Suppressor macrophage treated with lipopolysaccharide for 4 hours (primary cell): Measurements from ENCODE around the gene TNFRSF18.

Experiments used
- DNase-seq: peaks from one replicate; pipeline ENCODE4 v3.0.0-alpha.2; 2020

Gene TNFRSF18

DNA sequence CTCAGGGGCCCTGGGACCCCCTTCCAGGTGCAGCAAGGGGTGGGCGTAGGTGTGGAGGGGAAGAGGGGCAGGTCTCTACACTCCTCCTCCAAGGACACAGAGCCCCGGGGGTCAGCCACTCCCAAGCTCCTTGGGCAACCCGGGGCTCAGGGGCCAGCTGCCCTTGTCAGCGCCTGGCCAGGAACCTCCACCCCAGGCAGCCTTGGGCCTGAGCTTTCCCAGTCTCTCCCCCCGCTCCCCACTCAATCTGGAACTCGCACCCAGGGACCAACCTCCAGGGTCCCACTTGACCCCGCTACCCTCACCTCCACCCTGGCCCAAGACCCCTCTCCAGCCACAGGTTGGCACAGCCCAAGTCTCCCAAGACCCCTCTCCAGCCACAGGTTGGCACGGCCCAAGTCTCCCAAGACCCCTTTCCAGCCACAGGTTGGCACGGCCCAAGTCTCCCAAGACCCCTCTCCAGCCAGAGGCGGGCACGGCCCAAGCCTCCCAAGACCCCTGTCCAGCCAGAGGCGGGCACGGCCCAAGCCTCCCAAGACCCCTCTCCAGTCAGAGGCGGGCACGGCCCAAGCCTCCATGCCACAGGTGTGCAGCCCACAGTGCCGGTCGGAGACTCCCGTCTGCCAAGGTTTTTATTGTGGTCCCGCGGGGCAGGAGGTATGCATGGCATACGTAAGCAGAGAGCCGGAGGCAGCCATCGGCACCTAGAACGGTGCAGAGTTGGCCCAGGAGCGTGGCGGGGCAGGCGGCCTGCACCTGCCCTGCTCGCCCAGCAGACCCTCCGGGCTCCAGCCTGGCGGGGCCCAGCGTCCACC, 4.5 kb upstream of the TNFRSF18 start:
- DNase-seq: no peak

DNA sequence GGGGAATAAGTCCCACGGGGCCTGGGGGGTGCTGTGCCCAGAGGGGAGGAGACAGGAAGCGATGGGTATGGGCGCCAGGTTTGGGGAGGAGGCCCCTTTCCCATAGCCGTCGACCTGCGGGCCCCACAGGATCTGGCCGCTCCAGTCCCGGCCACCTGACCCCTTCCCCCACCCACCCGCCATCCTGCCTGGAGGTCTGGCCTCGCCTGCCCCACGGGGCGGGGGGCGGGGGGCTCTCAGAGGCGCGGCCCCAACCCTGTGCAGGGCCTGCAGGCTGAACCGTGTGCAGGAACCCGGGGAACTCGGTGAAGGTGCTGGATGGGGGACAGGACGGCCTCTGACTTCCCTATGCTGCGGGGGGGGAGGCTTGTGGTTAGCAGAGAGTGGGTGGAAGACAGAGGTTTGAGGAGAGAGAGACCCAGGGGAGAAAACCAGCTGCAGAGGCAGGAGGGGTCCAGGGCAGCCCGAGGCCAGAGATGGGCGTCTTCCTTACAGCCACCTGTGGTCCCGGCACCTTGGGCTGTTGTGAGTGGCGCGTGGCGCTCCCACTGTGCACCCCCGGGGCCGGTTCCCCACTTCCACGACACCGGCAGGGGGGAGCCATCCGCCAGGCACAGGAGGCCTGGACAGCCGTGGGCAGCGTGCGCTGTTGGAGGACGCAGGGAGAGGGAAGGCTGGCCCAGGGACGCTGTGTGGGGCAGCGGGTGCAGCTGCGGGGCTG, 2.5 kb upstream of the TNFRSF18 start:
- DNase-seq: no peak

DNA sequence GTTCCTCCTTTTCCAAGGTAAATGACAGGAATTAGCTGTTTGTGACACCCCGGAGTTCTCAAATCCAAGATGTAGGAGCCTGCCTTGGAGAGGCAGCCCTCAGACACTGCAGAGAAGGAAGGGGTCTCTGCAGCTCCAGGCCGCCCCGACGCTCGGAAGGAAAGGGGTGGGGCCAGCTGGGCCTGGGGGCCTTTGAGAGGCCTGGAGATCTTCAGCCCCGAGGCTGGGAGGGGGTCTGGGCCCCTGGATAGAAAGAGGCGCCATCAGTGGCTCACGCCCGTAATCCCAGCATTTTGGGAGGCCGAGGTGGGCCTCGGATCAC, 1.1 kb upstream of the TNFRSF18 start:
- DNase-seq: no peak

DNA sequence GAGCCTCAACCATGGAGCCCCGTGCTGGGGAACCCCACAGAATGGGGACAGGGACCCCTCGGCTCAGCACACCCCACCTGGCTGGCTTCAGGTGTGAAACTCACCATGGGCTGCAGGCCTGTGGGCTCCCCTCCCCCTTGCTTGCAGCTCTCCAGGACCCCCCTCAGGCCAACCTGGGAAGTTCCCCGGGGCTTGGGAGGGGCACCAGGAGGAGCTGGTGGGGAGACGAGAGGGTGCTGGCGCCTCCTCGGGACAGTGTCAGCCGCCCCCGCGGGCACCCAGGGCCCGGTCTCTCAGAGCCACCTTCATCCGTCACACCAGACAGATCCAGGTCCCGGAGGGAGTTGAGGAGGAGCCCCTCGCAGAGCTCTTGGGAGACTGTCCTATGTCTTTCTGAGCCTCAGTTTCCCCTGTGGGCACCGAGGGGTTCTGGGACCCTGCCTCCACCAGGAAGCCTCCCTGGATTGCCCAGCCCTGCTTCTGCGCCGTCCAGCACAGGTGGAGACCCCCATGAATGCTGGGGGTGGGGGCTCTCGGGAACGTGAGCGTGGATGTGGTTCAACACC, 657 bp upstream of the TNFRSF18 start:
- no peak for DNase-seq

DNA sequence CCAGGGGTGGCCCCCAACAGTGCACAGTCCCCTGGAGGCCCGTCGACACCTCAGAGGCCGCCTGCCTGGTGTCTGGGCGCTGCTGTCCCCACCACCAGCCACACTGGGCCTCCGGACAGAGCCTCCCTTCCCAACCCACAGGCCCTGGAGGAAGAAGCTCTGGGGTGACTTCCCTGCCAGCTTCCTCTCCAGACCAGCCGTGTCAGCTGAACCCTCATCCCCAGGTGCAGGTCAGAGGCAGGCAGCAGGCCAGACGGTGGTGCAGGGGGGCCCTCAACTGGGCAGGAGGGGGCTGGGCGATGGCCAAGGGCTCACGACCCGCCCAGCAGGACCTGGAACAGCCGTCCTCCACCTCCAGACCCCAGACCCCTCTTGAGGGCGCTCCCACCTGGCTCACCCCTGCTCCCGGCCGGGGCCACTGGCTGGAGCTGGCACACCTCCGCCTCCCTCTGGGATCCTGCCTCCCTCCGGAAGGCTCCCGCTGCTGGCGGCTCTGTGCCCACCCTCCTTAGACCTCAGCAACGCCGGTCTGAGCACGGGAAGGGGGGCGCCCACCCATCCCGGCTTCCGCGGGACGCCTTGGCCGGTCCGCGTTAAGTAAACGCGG, 520 bp downstream of the TNFRSF18 start:
- DNase-seq: no peak

DNA sequence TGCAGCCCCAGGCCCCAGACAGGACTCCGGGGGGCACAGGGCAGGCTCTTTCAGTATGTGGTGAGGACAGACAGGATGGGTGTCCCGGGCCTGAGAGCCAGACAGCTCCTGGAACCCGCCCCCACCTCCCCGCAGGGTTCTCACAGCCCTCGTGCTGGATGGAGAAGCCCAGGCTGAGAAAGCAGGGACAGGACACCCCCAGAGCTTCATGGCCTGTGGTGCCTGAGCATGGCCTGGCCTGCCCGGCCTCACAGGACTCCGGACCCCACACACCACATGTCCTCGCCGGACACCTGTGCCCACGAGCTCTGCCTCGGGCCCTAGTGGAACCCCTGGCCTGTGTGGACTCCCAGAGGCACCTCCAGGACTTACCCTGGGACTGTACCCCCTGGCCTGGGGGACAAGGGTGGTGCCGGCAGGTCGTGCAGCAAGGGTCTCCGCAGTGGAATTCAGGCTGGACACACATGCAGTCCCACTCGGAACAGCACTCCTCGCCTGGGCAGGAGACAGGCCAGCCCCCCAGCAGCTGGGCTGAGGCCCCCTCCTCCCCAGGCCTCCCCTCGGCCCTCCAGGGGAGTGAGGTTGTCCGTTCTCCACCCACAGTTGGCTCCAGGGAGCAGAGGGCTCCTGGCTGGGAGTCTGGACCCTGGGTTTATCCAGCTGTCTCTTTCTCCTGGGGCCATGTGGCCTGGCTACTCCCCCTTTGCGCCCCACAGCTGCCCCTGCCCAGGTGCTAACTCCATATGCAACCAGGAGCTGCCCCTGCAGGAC, 1.2 kb downstream of the TNFRSF18 start:
- DNase-seq: no peak

DNA sequence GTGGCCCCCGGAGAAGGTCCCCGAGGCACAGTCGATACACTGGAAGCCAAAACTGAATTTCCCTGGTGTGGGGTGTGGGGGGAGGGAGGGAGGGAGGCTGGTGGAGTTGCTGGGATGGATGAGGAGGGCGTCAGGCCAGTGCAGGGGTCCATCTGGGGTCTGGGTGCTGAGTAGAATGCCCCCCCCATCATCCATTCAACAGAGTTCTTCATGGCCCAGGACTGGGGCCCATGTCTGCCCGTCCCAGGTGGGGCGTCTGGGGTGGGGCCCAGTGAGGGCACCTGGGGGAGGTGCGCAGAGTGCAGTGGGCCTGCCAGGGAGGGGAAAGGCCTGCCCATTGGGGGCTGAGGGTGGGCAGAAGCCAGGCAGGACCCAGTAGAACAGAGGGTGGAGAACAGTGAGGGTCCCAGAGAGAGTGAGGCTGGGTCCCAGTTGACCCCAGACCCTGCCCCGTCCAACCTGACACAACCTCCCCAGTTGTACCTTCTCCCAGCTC, 1.9 kb downstream of the TNFRSF18 start:
- DNase-seq: no peak

DNA sequence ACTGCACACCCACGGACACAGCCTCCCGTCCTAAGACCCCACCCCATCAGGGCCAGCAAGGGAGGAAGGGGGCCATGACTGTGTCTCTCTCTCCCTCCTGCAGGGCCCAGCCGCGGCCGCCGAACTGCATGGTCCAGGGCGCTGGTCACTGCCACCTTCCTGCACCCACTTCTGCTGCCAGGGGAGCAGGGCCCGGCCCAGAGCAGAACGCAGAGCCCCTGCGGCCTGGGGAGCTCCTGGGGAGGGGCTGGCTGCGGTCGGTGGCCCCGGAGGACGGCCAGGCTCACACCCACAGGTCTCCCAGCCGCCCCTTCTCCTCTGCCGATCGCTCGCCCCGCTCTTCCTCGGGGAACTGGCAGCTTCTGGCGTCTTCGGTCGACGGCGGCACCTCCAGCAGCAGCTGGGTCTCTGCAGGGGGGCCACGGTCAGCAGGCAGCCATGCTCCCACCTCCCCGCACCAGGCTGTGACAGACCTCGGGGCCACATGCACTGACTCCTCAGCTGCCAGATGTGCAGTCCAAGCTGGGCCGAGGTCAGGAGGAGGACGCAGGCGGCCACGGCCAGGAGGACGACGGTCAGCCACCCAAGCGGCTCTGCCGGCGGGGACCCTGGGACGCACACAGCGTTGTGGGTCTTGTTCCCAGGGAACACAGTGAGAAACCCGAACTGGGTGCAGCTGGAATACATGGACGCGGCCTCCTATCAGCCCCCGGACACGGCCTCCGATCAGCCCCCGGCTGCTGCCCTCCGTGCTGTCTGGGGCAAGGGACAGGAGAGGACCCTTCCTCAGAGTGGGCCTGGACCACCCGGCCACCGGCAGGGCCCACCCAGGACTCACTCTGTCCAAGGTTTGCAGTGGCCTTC, 2.6 kb downstream of the TNFRSF18 start:
- no peak for DNase-seq

DNA sequence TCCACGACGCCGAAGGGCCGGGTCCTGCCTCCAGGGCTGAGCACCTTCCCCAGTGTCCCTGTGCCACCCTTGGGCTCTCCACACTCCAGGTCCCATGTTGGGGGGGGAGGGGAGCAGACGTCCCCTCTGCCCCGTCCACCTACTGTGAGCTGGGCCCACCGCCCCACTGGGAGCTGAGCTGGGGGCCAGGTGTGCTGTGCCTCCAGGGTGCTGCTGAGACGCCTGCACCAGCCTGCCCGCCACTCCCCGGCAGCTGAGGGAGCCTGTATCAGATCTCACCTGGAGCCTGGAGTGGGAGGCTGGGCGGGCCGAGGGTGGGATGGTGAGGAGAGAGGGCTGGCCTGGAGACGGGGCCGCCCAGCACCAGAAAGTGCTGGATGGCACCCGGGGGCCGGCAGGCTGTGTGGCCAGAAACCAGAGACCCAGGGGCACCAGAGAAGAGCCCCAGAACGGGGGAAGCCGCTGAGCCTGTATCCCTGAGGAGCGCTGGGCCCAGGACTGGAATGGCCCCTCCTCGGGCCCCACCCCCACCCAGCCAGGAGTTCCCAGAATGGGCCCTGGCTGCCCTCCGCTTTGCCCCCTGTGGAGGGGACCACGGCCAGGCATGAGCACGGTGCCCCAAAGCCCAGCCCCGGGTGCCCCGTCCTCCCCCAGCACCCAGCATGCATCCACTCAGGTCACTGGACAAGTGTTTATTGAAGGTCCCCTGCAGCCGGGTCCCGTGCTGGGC, 3.4 kb downstream of the TNFRSF18 start:
- DNase-seq: no peak

DNA sequence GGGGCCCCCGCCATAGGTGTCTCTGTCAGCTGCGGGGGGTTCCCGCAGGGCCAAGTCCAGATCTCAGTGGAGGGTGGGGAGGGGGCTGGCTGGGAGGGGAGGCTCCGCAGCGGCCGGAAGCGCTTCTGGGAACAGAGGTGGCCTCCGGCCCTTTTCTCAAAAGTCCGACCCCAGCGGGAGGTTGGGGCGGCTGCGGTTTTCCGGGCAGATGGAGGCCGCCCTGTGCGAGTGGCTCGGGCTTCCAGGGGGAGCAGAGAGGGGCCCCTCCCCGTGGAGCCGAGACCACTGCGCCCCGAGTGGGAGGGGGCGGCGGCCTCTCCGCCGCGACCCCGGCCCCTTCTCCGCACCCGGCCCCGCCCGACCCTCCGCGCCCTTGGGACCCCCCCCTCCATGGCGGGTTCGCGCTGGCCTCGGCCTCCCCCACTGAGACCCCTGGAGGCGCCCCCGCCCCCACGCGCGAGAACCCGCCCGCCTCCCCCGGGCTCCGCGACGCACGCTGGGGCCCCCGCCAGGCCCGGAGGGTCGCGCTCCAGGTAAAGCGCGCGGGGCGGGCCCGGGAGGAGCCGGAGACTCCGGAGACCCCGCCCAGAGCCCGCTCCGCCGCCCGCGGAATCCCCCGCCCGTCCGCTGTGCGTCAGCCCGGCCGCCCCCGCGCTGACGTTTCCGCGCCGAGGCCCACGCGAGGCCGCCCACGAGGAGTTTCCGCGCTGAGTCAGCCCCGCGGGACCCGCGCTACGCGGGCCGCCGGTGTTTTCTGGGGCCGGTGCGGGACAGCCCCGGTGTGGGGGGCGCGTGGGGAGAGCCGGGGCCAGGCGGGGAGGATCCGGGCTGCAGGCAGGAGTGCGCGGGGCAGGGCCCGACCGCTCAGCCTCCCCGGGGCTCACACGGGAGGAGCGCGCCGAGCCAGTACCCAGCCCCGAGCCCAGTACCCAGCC, 5.2 kb downstream of the TNFRSF18 start:
- peak; percentile 92 for DNase-seq

DNA sequence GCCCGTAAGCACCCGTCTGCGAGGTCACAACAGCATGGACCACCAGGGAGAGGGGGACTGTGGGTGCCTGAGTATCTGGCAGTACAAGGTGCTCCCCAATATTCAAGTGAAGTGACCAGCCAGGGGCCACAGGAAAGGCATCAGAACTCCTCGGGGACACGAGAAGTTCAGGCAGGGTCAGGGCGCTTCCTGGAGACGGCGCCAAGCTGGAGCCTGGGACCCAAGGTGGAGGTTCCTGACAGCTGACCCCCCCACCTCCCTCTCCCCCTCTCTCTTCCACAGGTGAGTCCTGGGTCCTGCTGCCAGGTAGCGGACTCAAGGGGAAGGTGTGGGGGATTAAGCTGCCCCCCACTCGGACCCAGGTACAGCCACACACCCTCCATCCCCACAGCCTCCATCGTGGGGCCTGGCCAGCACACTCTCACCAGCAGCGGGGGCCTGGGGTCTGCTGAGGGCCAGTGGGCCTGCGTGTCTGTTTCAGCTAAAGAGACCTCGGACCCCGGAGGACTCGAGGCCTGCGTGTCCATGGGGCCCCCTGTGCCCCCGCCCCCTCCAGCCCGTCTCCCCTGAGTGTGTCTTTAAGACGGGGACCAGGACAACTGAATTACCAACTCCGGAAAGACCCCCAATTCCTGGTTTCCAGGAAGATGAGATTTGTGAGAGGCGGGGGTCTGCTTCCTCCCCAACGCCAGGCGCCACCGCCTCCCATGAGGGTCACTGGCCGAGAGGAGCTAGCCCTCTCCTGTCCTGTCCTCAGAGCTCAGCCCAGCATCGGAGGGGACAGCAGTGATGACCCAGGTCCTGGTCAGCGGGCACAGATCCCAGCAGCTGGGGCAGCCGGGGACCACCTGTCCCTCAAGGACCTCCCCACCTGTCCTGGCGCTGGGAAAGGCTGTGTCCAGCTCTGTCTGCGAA, 6.2 kb downstream of the TNFRSF18 start:
- no peak for DNase-seq

DNA sequence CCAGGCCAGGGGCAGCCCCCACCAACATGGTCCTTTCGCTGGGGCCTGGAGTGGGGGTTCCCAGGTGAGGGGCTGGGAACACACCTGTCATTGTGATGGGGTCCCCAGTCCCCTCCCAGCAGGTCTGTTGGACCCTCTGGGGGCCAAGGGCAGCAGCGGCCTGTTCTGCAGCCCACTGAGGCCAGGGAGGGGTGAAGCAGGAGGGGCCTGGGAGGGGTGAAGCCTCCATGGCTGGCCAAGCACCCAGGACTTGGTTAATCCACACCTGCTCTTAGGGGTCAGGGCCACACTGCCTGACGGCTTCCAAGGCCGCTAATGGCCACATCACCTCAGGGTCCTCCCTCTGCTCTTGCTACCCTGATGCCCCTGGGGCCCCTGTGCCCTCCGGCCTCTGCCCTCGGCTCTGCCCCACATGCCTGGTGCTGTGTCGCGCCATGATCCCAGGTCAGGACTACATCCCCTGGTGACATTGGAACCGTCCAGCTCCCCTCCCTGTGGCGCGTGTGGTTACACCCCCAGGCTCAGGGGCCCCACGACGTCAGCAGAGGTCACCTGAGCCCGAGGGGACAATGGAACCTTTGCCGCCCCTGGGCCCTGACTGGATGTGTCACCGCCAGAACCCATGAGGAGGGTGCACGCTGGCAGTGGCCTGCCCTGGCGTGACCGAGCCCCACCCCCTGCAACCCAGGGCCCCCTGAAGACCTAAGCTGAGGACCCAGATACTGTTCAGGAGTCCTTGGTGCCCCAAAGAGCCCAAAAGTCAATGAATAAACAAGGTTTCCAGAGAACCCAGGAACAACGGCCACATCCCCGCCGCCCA, 7.0 kb downstream of the TNFRSF18 start:
- DNase-seq: no peak

DNA sequence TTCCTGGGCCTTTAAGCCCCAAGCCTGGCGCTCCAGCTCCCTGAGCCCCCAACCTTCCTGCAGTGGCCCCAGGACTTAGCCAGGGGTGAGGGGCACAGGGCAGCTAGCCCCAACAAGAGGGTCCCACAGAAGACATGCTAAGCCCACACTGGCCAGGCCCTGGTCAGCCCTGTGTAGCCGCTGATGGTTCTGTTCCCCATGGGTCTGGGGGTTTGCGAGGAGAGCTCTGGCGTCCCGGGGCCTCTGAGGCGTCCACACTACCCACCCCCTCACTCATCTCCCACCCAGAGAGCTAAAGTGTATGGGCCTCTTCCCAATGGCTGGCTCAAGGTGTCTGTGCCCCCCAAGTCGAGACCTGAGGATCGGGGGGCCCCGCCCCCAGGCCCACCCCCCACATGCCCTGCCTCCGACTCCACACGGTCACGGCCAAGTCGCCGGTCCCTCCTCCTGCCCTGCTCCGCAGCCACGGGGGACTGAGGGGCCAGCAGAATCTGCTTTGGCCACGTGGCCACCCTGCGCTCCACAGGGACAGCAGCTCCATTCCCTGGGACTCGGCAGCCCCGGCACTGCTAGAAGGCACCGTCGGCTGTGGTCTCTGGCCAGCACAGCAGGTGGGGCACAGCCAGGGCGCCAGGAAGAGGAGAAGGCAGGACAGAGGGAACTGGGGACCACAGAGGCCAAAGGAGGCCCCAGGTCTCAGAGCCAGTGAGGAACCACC, 7.8 kb downstream of the TNFRSF18 start:
- no peak for DNase-seq

DNA sequence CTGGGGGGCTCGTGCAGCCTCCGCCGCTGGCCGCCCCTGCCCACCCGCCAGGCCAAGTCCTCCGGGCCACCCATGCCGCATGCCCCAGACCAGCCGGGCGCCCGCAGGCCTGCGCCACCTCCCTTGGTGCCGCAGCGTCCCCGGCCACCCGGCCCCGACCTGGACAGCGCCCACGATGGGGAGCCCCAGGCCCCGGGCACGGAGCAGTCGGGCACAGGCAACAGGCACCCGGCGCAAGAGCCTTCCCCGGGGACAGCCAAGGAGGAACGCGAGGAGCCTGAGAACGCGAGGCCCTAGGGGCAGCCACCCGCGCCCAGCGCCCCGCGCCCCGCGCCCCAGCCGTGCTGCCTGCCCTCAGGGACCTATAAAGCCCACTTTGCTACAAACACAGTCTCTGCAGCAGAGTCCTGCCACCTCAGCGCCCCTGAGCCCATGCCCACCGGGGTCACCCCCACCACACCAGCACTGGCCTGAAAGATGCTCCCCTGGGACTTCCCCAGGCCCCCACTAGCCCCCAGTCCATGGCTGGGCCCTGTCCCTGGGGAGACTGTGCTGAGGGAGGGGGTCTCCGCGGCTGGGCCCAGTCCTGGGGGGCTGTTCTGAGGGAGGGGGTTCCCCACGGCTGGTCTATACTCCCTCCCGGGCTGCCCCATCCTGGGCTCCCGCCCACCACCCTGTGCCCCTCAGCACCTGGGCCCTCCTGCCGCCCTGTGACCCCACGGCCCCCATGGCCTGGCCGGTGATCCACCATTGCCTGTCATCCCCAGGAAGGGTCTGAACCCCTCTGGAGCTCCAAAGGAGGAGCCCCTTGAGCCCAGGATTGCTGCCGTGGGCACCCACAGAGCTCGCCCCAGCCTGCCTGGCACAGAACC, 8.6 kb downstream of the TNFRSF18 start:
- DNase-seq: no peak

DNA sequence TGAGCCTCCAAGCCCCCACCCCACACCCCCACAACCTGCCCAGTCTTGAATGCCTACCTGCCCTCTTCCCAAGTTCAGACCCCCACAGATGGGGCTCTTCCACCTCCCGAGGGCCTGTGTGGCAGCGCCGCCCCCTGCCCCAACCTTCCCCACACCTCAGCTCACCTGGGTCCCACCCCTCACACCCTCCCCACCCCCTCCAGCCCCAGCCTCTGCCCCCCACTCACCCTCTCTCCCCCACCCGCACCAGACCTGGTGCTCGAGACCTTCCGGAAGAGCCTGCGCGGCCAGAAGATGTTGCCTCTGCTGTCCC, 9.2 kb downstream of the TNFRSF18 start:
- DNase-seq: no peak

DNA sequence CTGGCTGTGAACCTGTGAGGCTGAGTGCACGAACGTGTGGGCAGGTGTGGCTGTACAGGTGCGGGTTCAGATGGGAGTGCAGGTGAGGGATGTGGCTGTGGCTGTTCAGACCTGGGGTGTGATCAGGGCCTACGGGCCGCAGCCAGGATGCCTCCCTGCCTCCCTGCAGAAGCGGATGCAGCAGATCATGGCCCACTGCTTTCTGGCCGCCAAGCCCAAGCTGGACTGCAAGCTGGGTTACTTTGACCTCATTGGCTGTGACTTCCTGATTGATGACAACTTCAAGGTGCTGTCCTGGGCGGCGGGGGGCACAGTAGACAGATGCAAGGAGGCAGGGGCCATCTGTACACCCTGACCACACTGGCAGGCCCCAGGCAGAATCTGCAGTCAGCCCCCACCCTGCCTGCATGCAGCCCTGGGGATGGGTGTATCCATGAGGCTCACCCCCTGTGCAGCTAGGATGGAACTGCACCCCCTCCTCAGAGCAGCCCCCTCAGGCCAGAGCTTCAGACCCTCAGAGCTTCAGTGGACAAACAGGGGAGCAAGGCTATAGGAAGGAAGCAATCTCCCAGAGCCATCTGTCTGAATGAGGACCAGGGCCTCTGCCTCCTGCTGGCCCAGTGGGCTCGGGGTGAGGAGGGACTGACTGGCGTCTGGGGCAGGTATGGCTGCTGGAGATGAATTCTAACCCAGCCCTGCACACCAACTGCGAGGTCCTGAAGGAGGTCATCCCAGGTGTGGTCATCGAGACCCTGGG, 9.8 kb downstream of the TNFRSF18 start:
- no peak for DNase-seq
